ENCODE measurements around the gene KDM5B.

DNA sequence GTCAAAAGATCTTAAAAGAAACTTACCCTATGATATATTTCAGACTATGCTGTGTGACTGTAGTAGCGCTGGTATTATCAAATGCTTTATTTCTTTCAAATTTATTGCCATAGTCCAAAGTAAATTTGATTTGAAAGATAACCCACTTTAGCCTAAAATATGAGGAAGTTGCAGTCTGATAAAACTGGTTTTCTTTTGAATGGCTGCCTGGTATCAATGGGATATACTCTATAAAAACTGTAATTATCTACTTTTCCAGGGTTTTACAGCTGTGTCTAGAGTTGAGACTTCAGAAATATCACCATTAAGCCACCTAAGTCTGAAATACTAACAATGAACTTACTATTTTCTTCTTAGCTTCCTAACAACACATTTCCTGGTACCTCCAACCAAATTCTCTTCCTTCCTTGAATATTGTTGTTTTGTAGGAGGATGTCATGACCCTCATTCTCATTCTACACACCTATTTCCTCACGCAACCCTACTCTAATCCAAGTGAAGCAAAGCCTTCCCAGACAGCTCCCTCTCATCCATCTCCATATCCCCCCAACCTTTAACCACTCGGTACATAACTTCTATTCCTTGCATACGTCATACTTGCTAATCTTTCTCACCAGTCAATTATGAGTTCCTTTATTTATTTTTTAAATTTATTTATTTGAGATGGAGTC, 17.0 kb downstream of the KDM5B start:
- TF ChIP-seq POLR2A (IDR thresholded peaks at IDR 0.05; ENCODE audit: low read length), result no peak
- TF ChIP-seq GATA1 (IDR thresholded peaks at IDR 0.05; ENCODE audit: low read depth, low read length), result no peak
